Subcutaneous abdominal adipose tissue (tissue), 5 donors: ENCODE results near the gene FGF5.
A peak's percentile ranks its signal among the peaks of the same experiment; 100 is the strongest.

ENCODE experiments used
- H3K27ac ChIP-seq: one replicate; pipeline ENCODE4 v1.7.0; 2013; ENCODE audit warnings: low read depth, mild to moderate bottlenecking, inconsistent platforms, low read length, moderate library complexity
- H3K27me3 ChIP-seq, 5 donors: one replicate each; pipeline ENCODE4 v1.7.0; 2013; ENCODE audit warnings: low read length in 5 of 5, inconsistent platforms in 1 of 5; ENCODE audit not compliant: control insufficient read depth in 5 of 5, insufficient read depth in 4 of 5
- H3K36me3 ChIP-seq, 5 donors: one replicate each; pipeline ENCODE4 v1.7.0; 2013; ENCODE audit warnings: low read length in 5 of 5; ENCODE audit not compliant: control insufficient read depth in 5 of 5, insufficient read depth in 5 of 5
- H3K4me1 ChIP-seq, 5 donors: one replicate each; pipeline ENCODE4 v1.7.0; 2013; ENCODE audit warnings: low read length in 5 of 5, mild to moderate bottlenecking in 3 of 5, moderate library complexity in 1 of 5; ENCODE audit not compliant: control insufficient read depth in 5 of 5, insufficient read depth in 5 of 5
- H3K4me3 ChIP-seq, 5 donors: one replicate each; pipeline ENCODE4 v1.7.0; 2013; ENCODE audit warnings: low read length in 5 of 5, low read depth in 1 of 5
- H3K9ac ChIP-seq, 5 donors: one replicate each; pipeline ENCODE4 v1.7.0; 2013; ENCODE audit warnings: low read length in 5 of 5, mild to moderate bottlenecking in 4 of 5, moderate library complexity in 3 of 5
- H3K9me3 ChIP-seq, 5 donors: one replicate each; pipeline ENCODE4 v1.7.0; 2013; ENCODE audit warnings: low read length in 5 of 5; ENCODE audit not compliant: control insufficient read depth in 5 of 5
- donor health status: healthy.
- donor health status: healthy.
- donor health status: healthy.
- donor health status: healthy.
- donor health status: healthy.

The FGF5 gene

DNA sequence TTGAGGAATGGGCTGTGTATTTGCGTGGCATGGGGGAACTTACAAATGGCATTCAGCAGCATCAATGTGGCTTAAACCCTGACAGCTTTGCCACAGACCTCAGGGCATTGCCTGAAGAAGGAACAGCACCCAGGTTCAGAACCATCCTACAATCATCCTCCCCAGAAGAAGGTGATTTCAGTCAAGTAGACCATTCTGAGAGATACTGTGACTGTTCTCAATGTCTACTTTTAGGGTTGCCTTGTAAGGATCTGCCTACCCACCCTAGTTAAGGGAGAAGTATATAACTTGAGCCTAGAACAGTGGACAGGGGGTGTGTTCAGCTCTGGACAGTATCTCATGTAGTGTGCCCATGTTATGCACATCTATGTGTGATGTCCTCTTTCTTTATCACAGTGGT lies 1.6 kb upstream of the FGF5 start:
- Histone ChIP-seq H3K27ac (no peak overlapping the region), H3K9ac (no peak overlapping the region), H3K4me1 (peaks cover 2 to 20% (median 19%) of the 10 kb centered on the region in 5 donors), H3K36me3 (no peaks in the 10 kb centered on the region), H3K27me3 (peaks cover 43 to 66% (median 55%) of the 10 kb centered on the region in 5 donors), H3K4me3 (no peak overlapping the region), H3K9me3 (no peaks in the 10 kb centered on the region)

GRCh38 chr4:80265571-80266252 lies 752 bp upstream of the FGF5 start:
- Histone ChIP-seq H3K9me3 (no peaks in the 10 kb centered on the region), H3K9ac (no peak overlapping the region), H3K4me1 (peaks cover 2 to 20% (median 19%) of the 10 kb centered on the region in 5 donors), H3K27ac (no peak overlapping the region), H3K4me3 (peak overlapping the region; percentile 48 to 64 (median 62)), H3K27me3 (peaks cover 43 to 66% (median 55%) of the 10 kb centered on the region in 5 donors), H3K36me3 (no peaks in the 10 kb centered on the region)

DNA sequence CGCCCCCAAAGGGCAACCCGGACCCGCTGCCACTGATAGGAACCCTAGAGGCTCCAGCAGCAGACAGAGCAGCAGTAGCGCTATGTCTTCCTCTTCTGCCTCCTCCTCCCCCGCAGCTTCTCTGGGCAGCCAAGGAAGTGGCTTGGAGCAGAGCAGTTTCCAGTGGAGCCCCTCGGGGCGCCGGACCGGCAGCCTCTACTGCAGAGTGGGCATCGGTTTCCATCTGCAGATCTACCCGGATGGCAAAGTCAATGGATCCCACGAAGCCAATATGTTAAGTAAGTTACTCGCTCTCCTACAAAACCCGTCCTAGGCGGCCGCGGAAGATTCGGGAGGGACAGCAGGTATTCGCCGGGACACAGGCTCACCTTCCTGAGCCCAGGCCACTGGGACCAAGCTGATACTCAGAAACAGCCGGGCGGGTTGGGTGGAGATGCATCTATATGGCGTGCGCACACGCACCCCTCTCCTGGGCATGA lies 477 bp downstream of the FGF5 start:
- H3K4me3 ChIP-seq: peak overlapping the region in 4 of 5 donors; percentile 48 to 64 (median 62)

GRCh38 chr4:80268081-80268823 lies 1.8 kb downstream of the FGF5 start:
- no peak overlapping the region for H3K9ac ChIP-seq
- no peaks in the 10 kb centered on the region for H3K36me3 ChIP-seq
- H3K27me3 ChIP-seq: peaks cover 41 to 59% (median 50%) of the 10 kb centered on the region in 5 donors
- H3K27ac ChIP-seq: no peak overlapping the region
- H3K4me1 ChIP-seq: peaks cover 2 to 20% (median 19%) of the 10 kb centered on the region in 5 donors
- no peak overlapping the region for H3K4me3 ChIP-seq
- no peaks in the 10 kb centered on the region for H3K9me3 ChIP-seq

More for the DNA sequence above, 477 bp downstream of the FGF5 start:
- H3K9ac ChIP-seq: no peak overlapping the region
- no peak overlapping the region for H3K27ac ChIP-seq
- peaks cover 2 to 20% (median 19%) of the 10 kb centered on the region in 5 donors for H3K4me1 ChIP-seq
- peaks cover 43 to 66% (median 55%) of the 10 kb centered on the region in 5 donors for H3K27me3 ChIP-seq
- no peaks in the 10 kb centered on the region for H3K9me3 ChIP-seq
- no peaks in the 10 kb centered on the region for H3K36me3 ChIP-seq

DNA sequence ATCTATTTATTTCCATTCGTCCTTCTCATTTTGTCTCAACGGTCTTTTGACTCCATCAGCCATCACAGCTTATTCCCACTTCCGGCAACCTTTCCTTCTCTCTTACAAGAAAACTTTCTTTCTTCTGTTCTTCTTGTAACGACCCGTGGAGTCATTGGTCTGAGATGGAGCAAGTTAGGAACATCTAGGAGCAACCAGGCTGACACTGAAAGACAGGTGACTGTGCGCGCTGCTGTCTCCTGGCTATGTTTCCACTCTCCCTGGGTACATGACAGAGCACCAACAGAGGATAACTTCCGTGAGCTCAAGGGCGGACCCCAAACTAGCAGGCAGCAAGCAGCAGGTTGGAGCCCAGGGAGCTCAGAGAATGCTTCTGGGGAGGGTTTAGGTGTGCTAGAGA lies 2.5 kb downstream of the FGF5 start:
- Histone ChIP-seq H3K9me3 (no peaks in the 10 kb centered on the region), H3K27me3 (peaks cover 34 to 53% (median 43%) of the 10 kb centered on the region in 5 donors), H3K4me1 (peaks cover 2 to 20% (median 19%) of the 10 kb centered on the region in 5 donors), H3K27ac (no peak overlapping the region), H3K36me3 (no peaks in the 10 kb centered on the region), H3K9ac (no peak overlapping the region), H3K4me3 (no peak overlapping the region)

DNA sequence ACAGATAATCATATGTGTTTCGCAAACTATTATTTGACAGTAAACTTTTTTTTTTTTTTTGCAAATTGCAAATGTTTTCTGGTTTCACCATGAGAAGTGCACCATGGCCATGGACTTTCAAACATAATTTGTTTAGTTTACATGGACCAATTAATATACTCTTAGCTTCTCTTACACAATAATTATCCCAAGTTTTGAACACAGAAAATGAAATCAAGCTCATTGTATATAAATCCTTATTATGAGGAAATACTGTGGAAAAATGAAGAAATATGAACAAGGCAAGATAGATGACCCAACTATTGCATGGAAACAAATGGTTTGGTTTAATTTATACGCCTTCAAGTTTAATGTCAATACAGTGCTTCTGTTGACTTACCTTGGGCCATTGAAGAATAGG lies 3.9 kb downstream of the FGF5 start:
- Histone ChIP-seq H3K4me3 (no peak overlapping the region), H3K9me3 (no peaks in the 10 kb centered on the region), H3K27ac (no peak overlapping the region), H3K9ac (no peak overlapping the region), H3K4me1 (peaks cover 2 to 18% (median 18%) of the 10 kb centered on the region in 5 donors), H3K27me3 (peaks cover 21 to 39% (median 29%) of the 10 kb centered on the region in 5 donors), H3K36me3 (no peaks in the 10 kb centered on the region)

- no peak overlapping the region for H3K4me3 ChIP-seq
Observed at GRCh38 chr4:80270868-80271267, 4.4 kb downstream of the FGF5 start.

GRCh38 chr4:80271801-80272200 lies 5.3 kb downstream of the FGF5 start:
- peaks cover 11 to 26% (median 18%) of the 10 kb centered on the region in 5 donors for H3K27me3 ChIP-seq

More at GRCh38 chr4:80270868-80271267, 4.4 kb downstream of the FGF5 start:
- Histone ChIP-seq H3K9me3 (no peaks in the 10 kb centered on the region), H3K36me3 (no peaks in the 10 kb centered on the region), H3K9ac (no peak overlapping the region), H3K27me3 (peaks cover 19 to 35% (median 24%) of the 10 kb centered on the region in 5 donors), H3K4me1 (peaks cover 2 to 13% (median 12%) of the 10 kb centered on the region in 5 donors), H3K27ac (no peak overlapping the region)

GRCh38 chr4:80276931-80277330 lies 10.5 kb downstream of the FGF5 start:
- H3K36me3 ChIP-seq: no peaks in the 10 kb centered on the region
- H3K4me3 ChIP-seq: no peak overlapping the region
- H3K9ac ChIP-seq: no peak overlapping the region
- H3K27ac ChIP-seq: no peak overlapping the region
- H3K4me1 ChIP-seq: no peaks in the 10 kb centered on the region
- no peaks in the 10 kb centered on the region for H3K27me3 ChIP-seq
- no peaks in the 10 kb centered on the region for H3K9me3 ChIP-seq

More at GRCh38 chr4:80271801-80272200, 5.3 kb downstream of the FGF5 start:
- Histone ChIP-seq H3K4me1 (peaks cover 0 to 4% (median 3%) of the 10 kb centered on the region in 5 donors), H3K9ac (no peak overlapping the region), H3K4me3 (no peak overlapping the region), H3K9me3 (no peaks in the 10 kb centered on the region), H3K27ac (no peak overlapping the region), H3K36me3 (no peaks in the 10 kb centered on the region)

DNA sequence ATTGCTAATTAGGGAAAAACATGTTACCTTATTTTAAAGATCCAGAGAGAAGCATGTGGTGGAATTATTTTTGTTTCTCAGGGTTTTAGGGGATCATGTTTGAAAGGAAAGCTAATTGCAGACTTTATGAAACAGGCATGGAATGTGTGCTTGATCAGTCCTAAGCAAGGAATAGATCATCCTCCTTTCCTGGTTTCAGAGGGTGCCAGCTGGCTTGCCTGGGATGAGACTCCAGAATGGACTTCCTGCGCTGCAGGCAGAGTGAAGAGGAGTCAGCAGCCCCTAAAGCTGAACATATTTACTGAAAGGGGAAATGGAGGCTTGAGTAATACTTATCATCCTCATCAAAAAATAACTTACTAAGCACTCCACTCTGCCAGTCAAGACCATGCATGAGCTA lies 13.3 kb downstream of the FGF5 start:
- Histone ChIP-seq H3K9me3 (no peaks in the 10 kb centered on the region), H3K27ac (no peak overlapping the region), H3K9ac (no peak overlapping the region), H3K4me1 (no peaks in the 10 kb centered on the region), H3K36me3 (no peaks in the 10 kb centered on the region), H3K27me3 (no peaks in the 10 kb centered on the region), H3K4me3 (no peak overlapping the region)
